ENCODE data around the gene TRAPPC3L. TPM values are rescaled to one million over a fixed set of nuclear protein-coding genes. Genes with fewer than 3 reads are reported as not detected.
A peak's percentile ranks its signal among the peaks of the same experiment; 100 is the strongest.
"Not testable (repeated sequence)": the region's sequence is repeated elsewhere in the genome, so short reads cannot be mapped to it uniquely, and the experiment has no call there.

Gene TRAPPC3L
- total RNA-seq, 1 donor = under 0.01 TPM

- H3K36me3 ChIP-seq (ENCODE audit: insufficient read depth, low read length) = no peaks in the 10 kb centered on the region
- no peak overlapping the region for H3K4me2 ChIP-seq (ENCODE audit: insufficient read depth, low read length)
- H3K27ac ChIP-seq (ENCODE audit: low read depth, low read length) = no peak overlapping the region
- peaks cover 11% of the 10 kb centered on the region for H3K79me2 ChIP-seq (ENCODE audit: insufficient read depth, low read length)
- no peak for DNase-seq (ENCODE audit: insufficient read length, low spot score, missing footprints)
- TF ChIP-seq CTCF (IDR thresholded peaks at IDR 0.05; ENCODE audit: extremely low read depth, low read depth, low read length) = no peak
- no peaks in the 10 kb centered on the region for H3K9me3 ChIP-seq (ENCODE audit: low read depth, low read length)
- no peaks in the 10 kb centered on the region for H4K20me1 ChIP-seq (ENCODE audit: insufficient read depth, low read length)
- no peak overlapping the region for H3K4me3 ChIP-seq (ENCODE audit: insufficient read depth, low read length)
- H3K27me3 ChIP-seq (ENCODE audit: insufficient read depth, low read length) = no peaks in the 10 kb centered on the region
- peaks cover 16% of the 10 kb centered on the region for H3K4me1 ChIP-seq (ENCODE audit: insufficient read depth, low read length)
- no peak overlapping the region for H2AFZ ChIP-seq (ENCODE audit: low read length)
Measured at GRCh38 chr6:116508527-116508926, 37.0 kb downstream of the TRAPPC3L start.

DNA sequence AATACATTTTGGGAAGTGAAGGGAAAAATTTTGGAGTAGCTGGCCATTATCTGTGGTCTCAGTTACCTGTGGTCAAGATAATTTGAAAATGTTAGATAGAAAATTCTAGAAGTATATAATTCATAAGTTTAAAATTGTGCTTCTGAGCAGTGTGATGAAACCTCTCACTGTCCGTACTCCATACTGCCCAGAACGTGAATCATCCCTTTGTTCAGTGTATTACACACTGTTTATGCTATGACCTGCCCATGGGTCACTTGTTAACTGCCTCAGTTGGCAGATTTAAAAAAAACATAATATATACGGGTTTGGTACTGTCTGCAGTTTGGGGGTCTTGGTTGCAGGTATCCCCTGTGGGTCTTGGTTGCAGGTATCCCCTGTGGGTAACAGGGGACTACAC, 38.2 kb downstream of the TRAPPC3L start:
- TF ChIP-seq CTCF (IDR thresholded peaks at IDR 0.05; ENCODE audit: extremely low read depth, low read depth, low read length) = no peak
- peak overlapping the region; percentile 63 for H2AFZ ChIP-seq (ENCODE audit: low read length)
- H3K36me3 ChIP-seq (ENCODE audit: insufficient read depth, low read length) = no peaks in the 10 kb centered on the region
- no peak overlapping the region for H3K4me3 ChIP-seq (ENCODE audit: insufficient read depth, low read length)
- DNase-seq (ENCODE audit: insufficient read length, low spot score, missing footprints) = no peak
- no peaks in the 10 kb centered on the region for H3K27me3 ChIP-seq (ENCODE audit: insufficient read depth, low read length)
- no peak overlapping the region for H3K27ac ChIP-seq (ENCODE audit: low read depth, low read length)
- no peaks in the 10 kb centered on the region for H4K20me1 ChIP-seq (ENCODE audit: insufficient read depth, low read length)
- no peaks in the 10 kb centered on the region for H3K9me3 ChIP-seq (ENCODE audit: low read depth, low read length)
- H3K4me1 ChIP-seq (ENCODE audit: insufficient read depth, low read length) = peaks cover 8% of the 10 kb centered on the region
- H3K79me2 ChIP-seq (ENCODE audit: insufficient read depth, low read length) = no peaks in the 10 kb centered on the region
- H3K4me2 ChIP-seq (ENCODE audit: insufficient read depth, low read length) = peak overlapping the region; percentile 13

DNA sequence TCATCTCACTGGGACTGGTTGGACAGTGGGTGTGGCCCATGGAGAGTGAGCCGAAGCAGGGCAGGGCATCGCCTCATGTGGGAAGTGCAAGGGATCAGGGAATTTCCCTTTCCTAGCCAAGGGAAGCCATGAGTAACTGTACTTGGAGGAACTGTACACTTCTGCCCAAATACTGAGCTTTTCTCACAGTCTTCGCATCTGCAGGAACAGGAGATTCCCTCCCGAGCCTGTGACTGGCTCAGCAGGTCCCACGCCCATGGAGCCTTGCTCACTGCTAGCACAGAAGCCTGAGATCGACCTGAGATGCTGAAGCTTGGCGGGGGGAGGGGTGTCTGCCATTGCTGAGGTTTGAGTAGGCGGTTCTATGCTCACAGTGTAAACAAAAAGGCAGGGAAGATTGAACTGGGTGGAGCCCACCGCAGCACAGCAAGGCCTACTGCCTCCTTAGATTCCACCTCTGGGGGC, 44.5 kb downstream of the TRAPPC3L start:
- DNase-seq (ENCODE audit: insufficient read length, low spot score, missing footprints) = no peak
- Histone ChIP-seq H3K4me3 (ENCODE audit: insufficient read depth, low read length) (no peak overlapping the region), H3K79me2 (ENCODE audit: insufficient read depth, low read length) (no peaks in the 10 kb centered on the region), H3K4me1 (ENCODE audit: insufficient read depth, low read length) (peaks cover 6% of the 10 kb centered on the region), H2AFZ (ENCODE audit: low read length) (peak overlapping the region; percentile 57), H3K36me3 (ENCODE audit: insufficient read depth, low read length) (no peaks in the 10 kb centered on the region), H3K4me2 (ENCODE audit: insufficient read depth, low read length) (peak overlapping the region; percentile 11), H3K27ac (ENCODE audit: low read depth, low read length) (no peak overlapping the region), H4K20me1 (ENCODE audit: insufficient read depth, low read length) (no peaks in the 10 kb centered on the region), H3K27me3 (ENCODE audit: insufficient read depth, low read length) (no peaks in the 10 kb centered on the region), H3K9me3 (ENCODE audit: low read depth, low read length) (no peaks in the 10 kb centered on the region)
- no peak for TF ChIP-seq CTCF (IDR thresholded peaks at IDR 0.05; ENCODE audit: extremely low read depth, low read depth, low read length)

GRCh38 chr6:116497113-116497676, 48.3 kb downstream of the TRAPPC3L start:
- Histone ChIP-seq H3K9me3 (ENCODE audit: low read depth, low read length) (no peaks in the 10 kb centered on the region), H3K4me2 (ENCODE audit: insufficient read depth, low read length) (no peak overlapping the region), H3K4me3 (ENCODE audit: insufficient read depth, low read length) (no peak overlapping the region), H3K79me2 (ENCODE audit: insufficient read depth, low read length) (no peaks in the 10 kb centered on the region), H3K27me3 (ENCODE audit: insufficient read depth, low read length) (no peaks in the 10 kb centered on the region), H3K27ac (ENCODE audit: low read depth, low read length) (no peak overlapping the region), H3K36me3 (ENCODE audit: insufficient read depth, low read length) (no peaks in the 10 kb centered on the region), H4K20me1 (ENCODE audit: insufficient read depth, low read length) (no peaks in the 10 kb centered on the region), H3K4me1 (ENCODE audit: insufficient read depth, low read length) (peaks cover 6% of the 10 kb centered on the region), H2AFZ (ENCODE audit: low read length) (no peak overlapping the region)
- DNase-seq (ENCODE audit: insufficient read length, low spot score, missing footprints) = no peak
- TF ChIP-seq CTCF (IDR thresholded peaks at IDR 0.05; ENCODE audit: extremely low read depth, low read depth, low read length) = no peak

DNA sequence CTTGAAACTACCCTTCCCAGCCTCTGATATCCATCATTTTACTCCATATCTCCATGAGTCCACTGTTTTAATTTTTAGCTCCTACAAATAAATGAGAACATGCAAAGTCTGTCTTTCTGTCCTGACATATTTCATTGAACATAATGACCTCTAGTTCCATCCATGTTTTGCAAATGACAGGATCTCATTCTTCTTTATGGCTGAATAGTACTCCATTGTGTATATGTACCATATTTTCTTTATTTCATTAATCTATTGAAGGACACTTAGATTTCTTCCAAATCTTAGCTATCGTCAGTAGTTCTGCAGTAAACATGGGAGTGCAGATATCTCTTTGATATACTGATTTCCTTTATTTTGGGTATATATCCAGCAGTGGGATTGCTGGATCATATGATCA, 50.3 kb downstream of the TRAPPC3L start:
- not testable (repeated sequence) for DNase-seq (ENCODE audit: insufficient read length, low spot score, missing footprints); H3K79me2 ChIP-seq (ENCODE audit: insufficient read depth, low read length); H3K9me3 ChIP-seq (ENCODE audit: low read depth, low read length); H3K27ac ChIP-seq (ENCODE audit: low read depth, low read length); H3K4me1 ChIP-seq (ENCODE audit: insufficient read depth, low read length); H2AFZ ChIP-seq (ENCODE audit: low read length); H3K36me3 ChIP-seq (ENCODE audit: insufficient read depth, low read length); H3K27me3 ChIP-seq (ENCODE audit: insufficient read depth, low read length); H3K4me3 ChIP-seq (ENCODE audit: insufficient read depth, low read length); H4K20me1 ChIP-seq (ENCODE audit: insufficient read depth, low read length); H3K4me2 ChIP-seq (ENCODE audit: insufficient read depth, low read length)
